HepG2 (cell line): ENCODE data around the gene PMPCB. TPM values are rescaled to one million over a fixed set of nuclear protein-coding genes. Genes with fewer than 3 reads are reported as not detected.
A peak's percentile ranks its signal among the peaks of the same experiment; 100 is the strongest.

ENCODE experiments used
- CREB3 ChIP-seq: sonication (generic); formaldehyde crosslinking; IDR thresholded peaks from 2 replicates; pipeline ENCODE4 v1.5.0; 2020; ENCODE audit warnings: missing genetic modification reagents
- HDAC6 ChIP-seq: fragments of 200-600 bp; sonication (generic); IDR thresholded peaks from 2 replicates; pipeline ENCODE4 v1.7.0; 2017; ENCODE audit warnings: mild to moderate bottlenecking, antibody characterized with exemption, low read length, low read depth
- KMT2A ChIP-seq: sonication (generic); formaldehyde crosslinking; IDR thresholded peaks from 2 replicates; pipeline ENCODE4 v1.4.0; 2020; ENCODE audit warnings: missing genetic modification reagents
- ONECUT2 ChIP-seq: sonication (generic); formaldehyde crosslinking; IDR thresholded peaks from 2 replicates; pipeline ENCODE4 v1.4.0; 2020; ENCODE audit warnings: missing genetic modification reagents
- PAXIP1 ChIP-seq: sonication (generic); formaldehyde crosslinking; conservative IDR thresholded peaks from 2 replicates; pipeline ENCODE4 v1.4.0; 2020; ENCODE audit warnings: mild to moderate bottlenecking, missing genetic modification reagents, moderate library complexity
- SETDB1 ChIP-seq: sonication (generic); formaldehyde crosslinking; IDR thresholded peaks from 2 replicates; pipeline ENCODE4 v1.5.1; 2020; ENCODE audit warnings: missing genetic modification reagents, mild to moderate bottlenecking, borderline replicate concordance
- SIX1 ChIP-seq: sonication (generic); formaldehyde crosslinking; IDR thresholded peaks from 2 replicates; pipeline ENCODE4 v1.4.0; 2020; ENCODE audit warnings: missing genetic modification reagents, borderline replicate concordance
- ZFY ChIP-seq: sonication (generic); formaldehyde crosslinking; IDR thresholded peaks from 2 replicates; pipeline ENCODE4 v1.4.0; 2020; ENCODE audit warnings: missing genetic modification reagents
- ZHX2 ChIP-seq, 2 experiments: sonication (generic) in 1 of 2; formaldehyde crosslinking in 1 of 2; IDR thresholded peaks; 2 replicates each; pipeline versions ENCODE4 v1.6.1 to v1.9.0; 2014 to 2022; ENCODE audit warnings: antibody characterized with exemption in 1 of 2, borderline replicate concordance in 1 of 2, inconsistent platforms in 1 of 2, low read depth in 1 of 2, missing genetic modification reagents in 1 of 2
- ZNF136 ChIP-seq: sonication (generic); formaldehyde crosslinking; IDR thresholded peaks from 2 replicates; pipeline ENCODE4 v1.8.1; 2022; ENCODE audit warnings: low read depth, mild to moderate bottlenecking, moderate library complexity, missing genetic modification reagents
- ZNF225 ChIP-seq: sonication (generic); formaldehyde crosslinking; IDR thresholded peaks from 2 replicates; pipeline ENCODE4 v1.4.0; 2020; ENCODE audit warnings: mild to moderate bottlenecking, missing genetic modification reagents
- ZNF773 ChIP-seq: sonication (generic); formaldehyde crosslinking; IDR thresholded peaks from 2 replicates; pipeline ENCODE4 v1.4.0; 2020; ENCODE audit warnings: missing genetic modification reagents, borderline replicate concordance
- polyA plus RNA-seq, 8 experiments: library from polyadenylated mRNA; depleted of rRNA in 3 of 8; stranded (reverse) in 7 of 8; unstranded in 1 of 8; fragments of >200 nt; fragmentation: Illumina TruSeq in 4 of 8; extraction: Trizol in 4 of 8; gene quantifications; 2 replicates each; pipeline versions ENCODE4 v1.2.1 to v1.2.3, GENCODE V29; 2011 to 2016; ENCODE audit warnings: low read depth in 4 of 8, missing spikeins in 1 of 8, mixed read lengths in 1 of 8; ENCODE audit not compliant: insufficient read depth in 1 of 8
- total RNA-seq, 5 experiments: library from RNA; depleted of rRNA; stranded (reverse); fragments of >200 nt; fragmentation: Illumina TruSeq; extraction: Trizol; gene quantifications; 2 replicates each; pipeline ENCODE4 v1.2.3, GENCODE V29; 2016; ENCODE audit warnings: low read depth in 1 of 5
- TF ChIP-seq, protein P1 (sequence below): IDR thresholded peaks from 2 replicates; pipeline ENCODE4 v1.6.1; 2016; ENCODE audit warnings: low read depth
- TF ChIP-seq, protein P2 (sequence below): sonication (generic); formaldehyde crosslinking; IDR thresholded peaks from 2 replicates; pipeline ENCODE4 v1.5.1; 2020; ENCODE audit warnings: missing genetic modification reagents, mild to moderate bottlenecking, borderline replicate concordance

PMPCB gene
- total and polyA plus RNA-seq, 2 of the 13 experiments (the other 11 are each of a cell fraction or from before 2014, with no cell fraction given) = 80.8 to 124 TPM

DNA sequence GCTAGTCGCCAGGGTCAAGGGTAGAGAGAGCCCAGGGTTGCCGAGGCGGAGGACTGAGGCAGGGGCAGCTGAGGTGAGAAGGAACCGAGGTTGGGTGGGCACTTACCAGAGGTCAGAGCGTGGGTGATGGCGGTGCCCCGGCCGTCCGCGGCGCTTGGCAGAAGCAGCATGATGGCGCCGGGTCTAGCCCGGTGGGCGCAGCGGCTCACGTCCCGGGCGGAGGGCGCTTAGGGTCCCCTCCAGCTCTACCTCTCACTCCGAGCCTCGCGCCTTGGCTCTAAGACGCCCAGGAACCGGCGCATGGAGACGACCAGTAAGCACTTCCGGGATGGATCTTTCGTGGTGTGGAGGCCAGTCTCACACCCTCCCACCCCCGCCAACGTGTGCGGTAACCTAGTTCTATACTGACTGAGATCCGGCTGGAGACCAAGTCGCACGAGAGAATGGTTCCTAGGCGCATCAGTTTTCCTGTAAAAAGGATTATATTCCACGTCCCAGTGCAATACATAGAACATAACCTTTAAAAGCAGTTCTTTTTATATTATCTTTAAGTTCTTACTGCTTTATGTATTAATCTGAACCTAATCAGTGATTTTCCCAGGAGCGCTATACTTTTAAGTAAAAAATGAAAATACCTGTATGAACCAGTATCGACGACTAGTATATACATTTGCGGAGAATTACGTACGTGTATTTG lies 47.4 kb downstream of the PMPCB start, which contains the start of gene DNAJC2 (continued):
- peak; percentile 85 for TF ChIP-seq ZHX2 (IDR thresholded peaks at IDR 0.05; ENCODE audit: low read depth)
- no peak for TF ChIP-seq ZHX2 (CRISPR knock-in tag; IDR thresholded peaks at IDR 0.05; ENCODE audit: borderline replicate concordance)
- TF ChIP-seq PAXIP1 (CRISPR knock-in tag) = 0 out of 2 replicates have a peak, but pooled peaks have one; percentile 43
- TF ChIP-seq KMT2A (CRISPR knock-in tag) = peak; percentile 99
- TF ChIP-seq CREB3 (CRISPR knock-in tag) = no peak; the same call in 1 of the 2 replicates
- no peak for TF ChIP-seq ZNF225
- TF ChIP-seq ZNF136 (CRISPR knock-in tag) = no peak
- TF ChIP-seq ZFY = peak; percentile 88
- peak; percentile 53 for TF ChIP-seq ONECUT2 (CRISPR knock-in tag)
- peak; percentile 82; the same call in 1 of the 2 replicates for TF ChIP-seq SIX1 (CRISPR knock-in tag)
- peak; percentile 78; the same call in 1 of the 2 replicates for TF ChIP-seq ZNF773 (CRISPR knock-in tag)
- TF ChIP-seq SETDB1 (CRISPR knock-in tag) = no peak
- TF ChIP-seq, protein P1, sequence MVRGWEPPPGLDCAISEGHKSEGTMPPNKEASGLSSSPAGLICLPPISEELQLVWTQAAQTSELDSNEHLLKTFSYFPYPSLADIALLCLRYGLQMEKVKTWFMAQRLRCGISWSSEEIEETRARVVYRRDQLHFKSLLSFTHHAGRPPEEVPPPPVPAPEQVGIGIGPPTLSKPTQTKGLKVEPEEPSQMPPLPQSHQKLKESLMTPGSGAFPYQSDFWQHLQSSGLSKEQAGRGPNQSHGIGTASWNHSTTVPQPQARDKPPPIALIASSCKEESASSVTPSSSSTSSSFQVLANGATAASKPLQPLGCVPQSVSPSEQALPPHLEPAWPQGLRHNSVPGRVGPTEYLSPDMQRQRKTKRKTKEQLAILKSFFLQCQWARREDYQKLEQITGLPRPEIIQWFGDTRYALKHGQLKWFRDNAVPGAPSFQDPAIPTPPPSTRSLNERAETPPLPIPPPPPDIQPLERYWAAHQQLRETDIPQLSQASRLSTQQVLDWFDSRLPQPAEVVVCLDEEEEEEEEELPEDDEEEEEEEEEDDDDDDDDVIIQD (CRISPR knock-in tag) = peak; percentile 57; the same call in 1 of the 2 replicates
- no peak for TF ChIP-seq HDAC6
- TF ChIP-seq, protein P2, sequence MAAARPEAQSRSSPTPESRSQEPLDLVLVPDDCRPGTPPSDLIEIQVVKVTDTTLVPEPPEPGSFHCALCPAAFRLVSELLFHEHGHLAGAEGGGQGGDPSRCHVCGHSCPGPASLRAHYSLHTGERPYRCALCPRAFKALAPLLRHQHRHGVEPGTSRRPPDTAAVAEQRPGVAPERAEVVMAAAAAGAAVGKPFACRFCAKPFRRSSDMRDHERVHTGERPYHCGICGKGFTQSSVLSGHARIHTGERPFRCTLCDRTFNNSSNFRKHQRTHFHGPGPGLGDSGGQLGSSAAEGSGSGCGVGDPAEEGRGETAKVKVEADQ (CRISPR knock-in tag) = peak; percentile 76
